GM18861 (cell line): ENCODE data around the gene RPL4.
"Not testable (repeated sequence)": the region's sequence is repeated elsewhere in the genome, so short reads cannot be mapped to it uniquely, and the experiment has no call there.

Experiments
- ATAC-seq: cut with Tn5 transposase; IDR thresholded peaks from one replicate; pipeline ENCODE4 v1.9.1; 2021; ENCODE audit not compliant: unreplicated experiment

RPL4 gene

DNA sequence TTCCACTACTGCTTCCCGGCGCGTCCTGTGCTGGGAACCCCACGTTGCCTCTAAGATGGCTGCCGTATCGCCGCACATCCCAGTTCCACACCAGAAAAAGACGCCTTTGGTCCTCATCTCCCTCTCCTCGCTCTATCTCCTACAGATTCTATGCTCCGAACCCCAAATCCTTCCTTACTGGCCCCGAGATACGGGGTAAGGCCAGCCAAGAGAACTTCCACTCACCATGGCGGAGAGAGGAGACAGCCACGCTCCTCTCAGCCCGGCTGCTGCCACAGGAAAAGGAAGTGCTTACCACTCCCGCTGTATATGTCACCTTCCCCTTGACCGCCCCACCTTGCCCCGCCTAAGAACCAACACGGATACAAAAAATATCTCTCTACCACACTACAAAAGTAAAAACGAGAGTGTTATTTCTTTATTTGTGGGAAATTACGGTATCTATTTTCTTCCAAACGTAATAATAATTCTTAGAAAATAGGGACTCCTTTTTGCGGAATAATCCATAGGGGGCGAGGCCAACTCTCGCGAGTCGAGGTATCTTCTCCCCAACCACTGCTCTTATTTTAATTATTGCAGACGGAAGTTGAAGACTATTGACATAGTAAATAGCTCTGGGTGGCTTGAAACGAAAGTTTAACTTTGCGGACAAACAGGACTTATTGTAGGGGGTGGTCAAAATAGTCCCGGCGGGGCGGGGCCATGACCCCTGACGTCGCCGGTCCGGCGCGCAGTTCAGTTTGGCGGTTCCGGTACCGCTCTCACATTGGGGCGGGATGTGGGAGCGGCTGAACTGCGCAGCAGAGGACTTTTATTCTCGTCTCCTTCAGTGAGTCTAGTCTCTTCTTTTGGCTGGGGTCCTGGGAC lies at the start of gene RPL4, which contains the start of gene ZWILCH:
TSS of gene RPL4 (minus strand) at position 293 of the 867 bp plus-strand sequence. CDS start at position 228, 65 bp downstream.
TSS of gene ZWILCH (plus strand) at position 764 of the 867 bp plus-strand sequence. CDS start at position 777, 13 bp downstream.
- ATAC-seq: peak; percentile 71

DNA sequence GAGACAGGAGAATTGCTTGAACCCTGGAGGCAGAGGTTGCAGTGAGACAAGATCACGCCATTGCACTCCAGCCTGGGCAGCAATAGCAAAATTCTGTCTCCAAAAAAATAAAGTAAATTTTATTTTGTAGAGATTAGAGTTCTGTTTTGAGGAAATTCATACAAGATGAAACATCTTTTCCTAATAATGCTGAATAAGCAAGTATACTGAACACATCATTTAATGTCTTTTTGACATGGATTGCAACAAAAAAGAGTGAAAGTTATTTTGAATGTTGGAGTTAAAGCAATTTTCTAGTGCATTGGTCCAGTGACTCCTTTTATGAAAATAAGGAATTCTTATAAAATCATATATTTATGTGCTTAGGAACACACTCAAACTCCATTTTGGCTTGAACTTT lies 40.6 kb upstream of the RPL4 start:
- no peak for ATAC-seq

GRCh38 chr15:66542896-66543295 lies 38.2 kb upstream of the RPL4 start:
- ATAC-seq: no peak

DNA sequence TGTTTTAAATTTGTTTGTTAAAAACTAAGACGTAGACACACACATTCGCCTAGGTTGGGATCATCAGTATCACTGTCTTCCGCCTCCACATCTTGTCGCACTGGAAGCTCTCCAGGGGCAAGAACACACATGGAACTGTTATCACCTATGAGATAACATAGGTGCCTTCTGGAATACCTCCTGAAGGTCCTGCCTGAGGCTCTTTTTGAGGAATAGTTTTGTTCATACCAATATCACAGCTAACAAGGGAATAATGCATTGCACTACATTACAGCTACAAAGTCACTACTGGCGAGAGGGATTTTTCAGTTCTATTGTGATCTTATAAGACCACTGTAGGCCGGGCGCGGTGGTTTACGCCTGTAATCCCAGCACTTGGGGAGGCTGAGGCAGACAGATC lies 30.4 kb upstream of the RPL4 start:
- no peak for ATAC-seq

DNA sequence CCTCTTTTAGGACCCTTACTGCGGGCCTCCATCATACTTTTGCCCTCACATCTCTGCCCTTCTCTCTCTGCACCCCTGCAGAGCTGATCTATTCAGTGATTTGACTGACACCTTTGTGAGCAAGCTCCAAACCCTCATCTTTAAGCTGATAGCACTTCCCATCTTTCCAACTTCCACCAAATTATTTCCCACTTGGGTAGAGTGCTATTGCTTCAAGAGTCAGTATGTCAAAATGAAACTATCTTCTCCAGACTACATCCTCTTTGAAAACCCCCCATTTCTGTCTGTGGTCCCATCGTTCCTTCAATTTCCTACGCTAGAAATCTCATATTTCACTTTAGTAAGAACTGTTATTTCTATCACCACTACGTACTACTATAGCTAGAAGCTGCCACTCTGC lies 20.2 kb upstream of the RPL4 start:
- no peak for ATAC-seq

- ATAC-seq: no peak
These were observed 19.3 kb upstream of the RPL4 start for GRCh38 chr15:66523926-66524325.

- no peak for ATAC-seq
These were observed 11.3 kb upstream of the RPL4 start for GRCh38 chr15:66515901-66516322.

- no peak for ATAC-seq
These were observed 9.9 kb upstream of the RPL4 start for GRCh38 chr15:66514586-66514985.

- ATAC-seq: no peak
These were observed 3.7 kb upstream of the RPL4 start for GRCh38 chr15:66508293-66508883.

DNA sequence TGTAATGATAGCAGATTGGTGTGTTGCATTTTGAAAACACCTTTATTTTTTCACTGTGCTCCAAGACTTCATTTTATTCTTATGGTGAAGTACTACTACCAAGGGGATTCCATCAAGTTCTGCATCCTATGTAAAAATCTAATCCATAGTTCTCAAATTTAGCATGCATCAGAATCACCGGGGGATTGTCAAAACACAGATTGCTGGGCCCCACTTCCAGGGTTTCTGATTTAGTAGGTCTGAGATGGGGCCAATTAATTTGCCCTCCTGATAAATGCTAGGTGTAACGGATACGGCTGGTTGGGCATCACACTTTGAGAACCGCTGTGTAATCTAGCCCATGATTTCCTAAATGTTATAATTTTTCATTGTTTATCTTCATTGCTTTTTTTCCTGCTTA lies 1.2 kb upstream of the RPL4 start:
- no peak for ATAC-seq

GRCh38 chr15:66505430-66505811 lies 766 bp upstream of the RPL4 start:
- ATAC-seq: peak; percentile 8

- no peak for ATAC-seq
These were observed 684 bp downstream of the RPL4 start for GRCh38 chr15:66503780-66504562.

- not testable (repeated sequence) for ATAC-seq
These were observed 1.5 kb downstream of the RPL4 start for GRCh38 chr15:66503041-66503648.

- no peak for ATAC-seq
These were observed 2.2 kb downstream of the RPL4 start for GRCh38 chr15:66502491-66502890.

- ATAC-seq: not testable (repeated sequence)
These were observed 4.3 kb downstream of the RPL4 start for GRCh38 chr15:66500346-66500745.

- no peak for ATAC-seq
These were observed 5.9 kb downstream of the RPL4 start for GRCh38 chr15:66498501-66499386.

- ATAC-seq: peak; percentile 73
These were observed 6.9 kb downstream of the RPL4 start, which contains the start of gene SNAPC5 for GRCh38 chr15:66497502-66498455. TSS of gene SNAPC5 (minus strand) at chr15:66497762. CDS start at chr15:66497731, 31 bp downstream.

GRCh38 chr15:66496951-66497501 lies 7.6 kb downstream of the RPL4 start:
- ATAC-seq: no peak
